HEK293 (cell line): ENCODE data around the gene RNF145.

Experiments used
- CTCF ChIA-PET: fragments of 350-600 bp; formaldehyde crosslinking; extraction: SDS; loops from one replicate; lab custom pipeline; 2021; ENCODE audit warnings: antibody characterized with exemption; lab: Yijun Ruan, JAX
- POLR2A ChIA-PET: fragments of 300-600 bp; formaldehyde crosslinking; extraction: SDS; loops from one replicate; lab custom pipeline; 2020; ENCODE audit warnings: antibody characterized with exemption, inconsistent platforms; lab: Yijun Ruan, JAX
- H3K27ac ChIP-seq: fragments of 200-500 bp; sonication (Bioruptor generic); 2 replicates; pipeline ENCODE4 v1.5.1; 2014; ENCODE audit warnings: low read depth, low read length, control low read depth, inconsistent platforms; ENCODE audit errors: extremely low read depth
- H3K36me3 ChIP-seq, 2 experiments: fragments of 200-500 bp in 1 of 2; sonication (Bioruptor generic) in 1 of 2; 1 replicate in 1 of 2; 2 replicates in 1 of 2; pipeline ENCODE4 v1.5.1; 2014 to 2017; ENCODE audit warnings: inconsistent platforms in 2 of 2, low read length in 2 of 2; ENCODE audit not compliant: control insufficient read depth in 2 of 2, insufficient read depth in 1 of 2
- H3K4me1 ChIP-seq: fragments of 200-500 bp; sonication (Bioruptor generic); 2 replicates; pipeline ENCODE4 v1.5.1; 2014; ENCODE audit warnings: mild to moderate bottlenecking, low read length, inconsistent platforms; ENCODE audit not compliant: control insufficient read depth, insufficient read depth
- H3K4me3 ChIP-seq: 2 replicates; pipeline ENCODE4 v1.5.1; 2011; ENCODE audit warnings: low read depth, mild to moderate bottlenecking, control low read depth, low read length, moderate library complexity
- H3K9me3 ChIP-seq: fragments of 200-500 bp; sonication (Bioruptor generic); 2 replicates; pipeline ENCODE4 v1.5.1; 2014; ENCODE audit warnings: low read depth, low read length, inconsistent platforms; ENCODE audit not compliant: control insufficient read depth, insufficient read depth
- BCL11A ChIP-seq: fragments of 450-650 bp; formaldehyde crosslinking; IDR thresholded peaks from 2 replicates; pipeline ENCODE4 v1.5.1; 2016; ENCODE audit warnings: low read depth, missing biosample characterization, missing genetic modification characterization
- MZF1 ChIP-seq: fragments of 450-650 bp; formaldehyde crosslinking; IDR thresholded peaks from 2 replicates; pipeline ENCODE4 v1.5.1; 2017; ENCODE audit warnings: missing biosample characterization, missing genetic modification characterization, borderline replicate concordance
- SP3 ChIP-seq: fragments of 450-650 bp; formaldehyde crosslinking; IDR thresholded peaks from 2 replicates; pipeline ENCODE4 v1.5.1; 2016; ENCODE audit warnings: missing biosample characterization, missing genetic modification characterization
- TCF7L2 ChIP-seq: IDR thresholded peaks from 2 replicates; pipeline ENCODE4 v1.6.1; 2011; ENCODE audit warnings: low read depth, mild to moderate bottlenecking, inconsistent platforms, low read length, moderate library complexity, borderline replicate concordance
- TRIM28 ChIP-seq: IDR thresholded peaks from 2 replicates; pipeline ENCODE4 v1.6.1; 2011; ENCODE audit warnings: low read length, control low read depth, borderline replicate concordance
- WT1 ChIP-seq: fragments of 450-650 bp; formaldehyde crosslinking; IDR thresholded peaks from 2 replicates; pipeline ENCODE4 v1.5.1; 2016; ENCODE audit warnings: missing biosample characterization, missing genetic modification characterization
- ZBTB1 ChIP-seq: fragments of 450-650 bp; formaldehyde crosslinking; IDR thresholded peaks from 2 replicates; pipeline ENCODE4 v1.5.1; 2016; ENCODE audit warnings: missing biosample characterization, missing genetic modification characterization
- ZNF133 ChIP-seq: fragments of 450-650 bp; formaldehyde crosslinking; IDR thresholded peaks from 2 replicates; pipeline ENCODE4 v1.5.1; 2016; ENCODE audit warnings: missing biosample characterization, missing genetic modification characterization
- ZNF19 ChIP-seq: fragments of 450-650 bp; formaldehyde crosslinking; IDR thresholded peaks from 2 replicates; pipeline ENCODE4; 2016; ENCODE audit warnings: missing biosample characterization, missing genetic modification characterization, low read depth
- ZNF211 ChIP-seq: fragments of 450-650 bp; formaldehyde crosslinking; IDR thresholded peaks from 2 replicates; pipeline ENCODE4 v1.5.1; 2016; ENCODE audit warnings: low read depth, missing biosample characterization, missing genetic modification characterization
- ZNF214 ChIP-seq: fragments of 450-650 bp; formaldehyde crosslinking; IDR thresholded peaks from 2 replicates; pipeline ENCODE4 v1.5.1; 2017; ENCODE audit warnings: missing biosample characterization, mild to moderate bottlenecking, missing genetic modification characterization, borderline replicate concordance
- ZNF239 ChIP-seq: fragments of 450-650 bp; formaldehyde crosslinking; IDR thresholded peaks from 2 replicates; pipeline ENCODE4 v1.5.1; 2016; ENCODE audit warnings: missing biosample characterization, missing genetic modification characterization
- ZNF292 ChIP-seq: fragments of 450-650 bp; formaldehyde crosslinking; IDR thresholded peaks from 2 replicates; pipeline ENCODE4 v1.5.1; 2016; ENCODE audit warnings: low read depth, missing biosample characterization, missing genetic modification characterization, borderline replicate concordance
- ZNF311 ChIP-seq: fragments of 450-650 bp; formaldehyde crosslinking; IDR thresholded peaks from 2 replicates; pipeline ENCODE4 v1.5.1; 2017; ENCODE audit warnings: missing biosample characterization, missing genetic modification characterization, borderline replicate concordance
- ZNF433 ChIP-seq: fragments of 450-650 bp; formaldehyde crosslinking; IDR thresholded peaks from 2 replicates; pipeline ENCODE4 v1.5.1; 2016; ENCODE audit warnings: missing biosample characterization, missing genetic modification characterization, low read depth
- ZNF555 ChIP-seq: fragments of 450-650 bp; formaldehyde crosslinking; conservative IDR thresholded peaks from 2 replicates; pipeline ENCODE4 v1.5.1; 2017; ENCODE audit warnings: missing biosample characterization, mild to moderate bottlenecking, missing genetic modification characterization, inconsistent platforms
- ZNF558 ChIP-seq: fragments of 450-650 bp; formaldehyde crosslinking; IDR thresholded peaks from 2 replicates; pipeline ENCODE4 v1.5.1; 2016; ENCODE audit warnings: missing biosample characterization, missing genetic modification characterization
- ZNF600 ChIP-seq: fragments of 450-650 bp; formaldehyde crosslinking; IDR thresholded peaks from 2 replicates; pipeline ENCODE4 v1.5.1; 2016; ENCODE audit warnings: missing biosample characterization, missing genetic modification characterization
- ZNF776 ChIP-seq: fragments of 450-650 bp; formaldehyde crosslinking; IDR thresholded peaks from 2 replicates; pipeline ENCODE4 v1.5.0; 2017; ENCODE audit warnings: missing biosample characterization, missing genetic modification characterization, borderline replicate concordance
- ZNF785 ChIP-seq: fragments of 450-650 bp; formaldehyde crosslinking; IDR thresholded peaks from 2 replicates; pipeline ENCODE4 v1.5.1; 2016; ENCODE audit warnings: missing biosample characterization, missing genetic modification characterization
- ZNF792 ChIP-seq: fragments of 450-650 bp; formaldehyde crosslinking; IDR thresholded peaks from 2 replicates; pipeline ENCODE4 v1.5.1; 2016; ENCODE audit warnings: missing biosample characterization, missing genetic modification characterization
- ZNF837 ChIP-seq: fragments of 450-650 bp; formaldehyde crosslinking; IDR thresholded peaks from 2 replicates; pipeline ENCODE4 v1.5.1; 2016; ENCODE audit warnings: missing biosample characterization, missing genetic modification characterization
- ZNF843 ChIP-seq: fragments of 450-650 bp; formaldehyde crosslinking; IDR thresholded peaks from 2 replicates; pipeline ENCODE4 v1.5.1; 2016; ENCODE audit warnings: missing biosample characterization, missing genetic modification characterization
- TF ChIP-seq, protein P1 (sequence below): fragments of 450-650 bp; formaldehyde crosslinking; IDR thresholded peaks from 2 replicates; pipeline ENCODE4 v1.5.1; 2016; ENCODE audit warnings: missing biosample characterization, missing genetic modification characterization
- TF ChIP-seq, protein P2 (sequence below): fragments of 450-650 bp; formaldehyde crosslinking; IDR thresholded peaks from 2 replicates; pipeline ENCODE4 v1.5.1; 2016; ENCODE audit warnings: missing biosample characterization, missing genetic modification characterization
- TF ChIP-seq, protein P3 (sequence below): fragments of 450-650 bp; formaldehyde crosslinking; conservative IDR thresholded peaks from 2 replicates; pipeline ENCODE4 v1.5.1; 2016; ENCODE audit warnings: low read depth, missing biosample characterization, missing genetic modification characterization
- TF ChIP-seq, protein P4 (sequence below): fragments of 450-650 bp; formaldehyde crosslinking; IDR thresholded peaks from 2 replicates; pipeline ENCODE4 v1.5.1; 2016; ENCODE audit warnings: missing biosample characterization, missing genetic modification characterization
- TF ChIP-seq, protein P5 (sequence below): fragments of 450-650 bp; formaldehyde crosslinking; IDR thresholded peaks from 2 replicates; pipeline ENCODE4 v1.5.1; 2016; ENCODE audit warnings: missing biosample characterization, missing genetic modification characterization

Gene RNF145

DNA sequence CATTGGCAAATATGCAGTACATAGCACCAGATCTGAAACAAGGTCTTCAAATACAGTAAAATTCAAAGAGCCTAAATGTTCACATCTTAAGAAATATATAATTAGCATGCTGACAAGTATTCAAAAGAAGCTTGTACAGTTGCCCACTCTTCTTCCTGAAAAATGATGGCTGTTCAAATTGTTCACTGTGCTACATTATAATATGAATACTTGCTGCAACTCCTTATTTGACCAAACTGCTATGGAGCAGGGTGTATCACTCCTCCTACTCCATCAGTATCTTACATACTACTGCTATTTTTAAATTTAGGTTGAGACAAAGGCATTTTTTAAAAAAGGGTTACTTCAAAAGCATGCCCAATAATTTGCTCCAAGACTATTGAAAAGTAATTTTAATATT is 39.3 kb downstream of the RNF145 start (continued):
- TF ChIP-seq, protein P1, sequence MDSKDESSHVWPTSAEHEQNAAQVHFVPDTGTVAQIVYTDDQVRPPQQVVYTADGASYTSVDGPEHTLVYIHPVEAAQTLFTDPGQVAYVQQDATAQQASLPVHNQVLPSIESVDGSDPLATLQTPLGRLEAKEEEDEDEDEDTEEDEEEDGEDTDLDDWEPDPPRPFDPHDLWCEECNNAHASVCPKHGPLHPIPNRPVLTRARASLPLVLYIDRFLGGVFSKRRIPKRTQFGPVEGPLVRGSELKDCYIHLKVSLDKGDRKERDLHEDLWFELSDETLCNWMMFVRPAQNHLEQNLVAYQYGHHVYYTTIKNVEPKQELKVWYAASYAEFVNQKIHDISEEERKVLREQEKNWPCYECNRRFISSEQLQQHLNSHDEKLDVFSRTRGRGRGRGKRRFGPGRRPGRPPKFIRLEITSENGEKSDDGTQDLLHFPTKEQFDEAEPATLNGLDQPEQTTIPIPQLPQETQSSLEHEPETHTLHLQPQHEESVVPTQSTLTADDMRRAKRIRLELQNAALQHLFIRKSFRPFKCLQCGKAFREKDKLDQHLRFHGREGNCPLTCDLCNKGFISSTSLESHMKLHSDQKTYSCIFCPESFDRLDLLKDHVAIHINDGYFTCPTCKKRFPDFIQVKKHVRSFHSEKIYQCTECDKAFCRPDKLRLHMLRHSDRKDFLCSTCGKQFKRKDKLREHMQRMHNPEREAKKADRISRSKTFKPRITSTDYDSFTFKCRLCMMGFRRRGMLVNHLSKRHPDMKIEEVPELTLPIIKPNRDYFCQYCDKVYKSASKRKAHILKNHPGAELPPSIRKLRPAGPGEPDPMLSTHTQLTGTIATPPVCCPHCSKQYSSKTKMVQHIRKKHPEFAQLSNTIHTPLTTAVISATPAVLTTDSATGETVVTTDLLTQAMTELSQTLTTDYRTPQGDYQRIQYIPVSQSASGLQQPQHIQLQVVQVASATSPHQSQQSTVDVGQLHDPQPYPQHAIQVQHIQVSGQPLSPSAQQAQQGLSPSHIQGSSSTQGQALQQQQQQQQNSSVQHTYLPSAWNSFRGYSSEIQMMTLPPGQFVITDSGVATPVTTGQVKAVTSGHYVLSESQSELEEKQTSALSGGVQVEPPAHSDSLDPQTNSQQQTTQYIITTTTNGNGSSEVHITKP = no peak
- TF ChIP-seq ZBTB1 (no peak), ZNF776 (no peak), ZNF555 (no peak)
- TF ChIP-seq, protein P2, sequence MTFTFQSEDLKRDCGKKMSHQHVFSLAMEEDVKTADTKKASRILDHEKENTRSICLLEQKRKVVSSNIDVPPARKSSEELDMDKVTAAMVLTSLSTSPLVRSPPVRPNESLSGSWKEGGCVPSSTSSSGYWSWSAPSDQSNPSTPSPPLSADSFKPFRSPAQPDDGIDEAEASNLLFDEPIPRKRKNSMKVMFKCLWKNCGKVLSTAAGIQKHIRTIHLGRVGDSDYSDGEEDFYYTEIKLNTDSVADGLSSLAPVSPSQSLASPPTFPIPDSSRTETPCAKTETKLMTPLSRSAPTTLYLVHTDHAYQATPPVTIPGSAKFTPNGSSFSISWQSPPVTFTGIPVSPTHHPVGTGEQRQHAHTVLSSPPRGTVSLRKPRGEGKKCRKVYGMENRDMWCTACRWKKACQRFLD (tag by site-specific recombination) = no peak
- TF ChIP-seq, all 188 proteins: peak for 0

DNA sequence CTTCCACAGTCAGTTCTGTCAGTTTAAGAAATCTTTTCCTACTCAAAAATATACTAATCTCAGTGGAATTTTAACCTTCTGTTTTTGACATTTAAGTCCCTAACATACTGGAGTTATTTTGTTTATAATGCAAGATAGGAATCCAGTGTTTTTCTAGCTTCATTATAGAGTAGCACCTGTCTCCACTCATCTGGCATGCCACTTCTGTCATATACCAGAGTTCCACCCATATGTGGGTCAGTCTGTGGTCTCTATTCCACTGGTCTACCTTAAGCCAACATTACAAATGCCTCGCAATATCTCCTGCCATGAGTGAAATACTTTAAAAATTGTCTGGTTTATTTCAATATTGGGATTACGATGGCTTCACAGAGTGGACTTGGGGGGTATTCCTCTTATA is 42.9 kb downstream of the RNF145 start:
- POLR2A ChIA-PET = no interaction called here
- CTCF ChIA-PET = interaction anchor here (1.3 to 1.9 kb wide), 2 partner anchors 9 to 10 kb away, joined by 4 to 10 read pairs; no protein-coding TSS in a partner anchor
- H3K27ac ChIP-seq = no peak overlapping the region

DNA sequence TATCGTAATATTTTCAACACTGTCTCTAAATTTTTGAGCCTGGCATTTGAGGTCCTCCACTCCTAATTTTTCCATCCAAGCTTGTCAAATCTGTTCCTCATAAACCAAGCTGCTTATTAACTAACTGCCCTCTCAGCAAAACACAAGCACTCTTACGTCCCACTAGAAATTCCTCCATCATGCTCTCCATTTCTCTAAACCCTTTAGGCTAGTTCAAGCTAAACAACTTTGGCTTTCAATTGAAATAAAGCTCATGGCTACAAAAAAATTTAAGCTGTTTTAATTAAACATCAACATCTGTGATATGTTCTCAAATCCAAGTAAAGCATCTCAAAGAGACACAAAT is 45.7 kb downstream of the RNF145 start:
- TF ChIP-seq ZNF239 (tag by site-specific recombination) (no peak), ZNF133 (tag by site-specific recombination) (no peak), ZNF19 (no peak), ZNF776 (no peak)
- TF ChIP-seq, protein P3, sequence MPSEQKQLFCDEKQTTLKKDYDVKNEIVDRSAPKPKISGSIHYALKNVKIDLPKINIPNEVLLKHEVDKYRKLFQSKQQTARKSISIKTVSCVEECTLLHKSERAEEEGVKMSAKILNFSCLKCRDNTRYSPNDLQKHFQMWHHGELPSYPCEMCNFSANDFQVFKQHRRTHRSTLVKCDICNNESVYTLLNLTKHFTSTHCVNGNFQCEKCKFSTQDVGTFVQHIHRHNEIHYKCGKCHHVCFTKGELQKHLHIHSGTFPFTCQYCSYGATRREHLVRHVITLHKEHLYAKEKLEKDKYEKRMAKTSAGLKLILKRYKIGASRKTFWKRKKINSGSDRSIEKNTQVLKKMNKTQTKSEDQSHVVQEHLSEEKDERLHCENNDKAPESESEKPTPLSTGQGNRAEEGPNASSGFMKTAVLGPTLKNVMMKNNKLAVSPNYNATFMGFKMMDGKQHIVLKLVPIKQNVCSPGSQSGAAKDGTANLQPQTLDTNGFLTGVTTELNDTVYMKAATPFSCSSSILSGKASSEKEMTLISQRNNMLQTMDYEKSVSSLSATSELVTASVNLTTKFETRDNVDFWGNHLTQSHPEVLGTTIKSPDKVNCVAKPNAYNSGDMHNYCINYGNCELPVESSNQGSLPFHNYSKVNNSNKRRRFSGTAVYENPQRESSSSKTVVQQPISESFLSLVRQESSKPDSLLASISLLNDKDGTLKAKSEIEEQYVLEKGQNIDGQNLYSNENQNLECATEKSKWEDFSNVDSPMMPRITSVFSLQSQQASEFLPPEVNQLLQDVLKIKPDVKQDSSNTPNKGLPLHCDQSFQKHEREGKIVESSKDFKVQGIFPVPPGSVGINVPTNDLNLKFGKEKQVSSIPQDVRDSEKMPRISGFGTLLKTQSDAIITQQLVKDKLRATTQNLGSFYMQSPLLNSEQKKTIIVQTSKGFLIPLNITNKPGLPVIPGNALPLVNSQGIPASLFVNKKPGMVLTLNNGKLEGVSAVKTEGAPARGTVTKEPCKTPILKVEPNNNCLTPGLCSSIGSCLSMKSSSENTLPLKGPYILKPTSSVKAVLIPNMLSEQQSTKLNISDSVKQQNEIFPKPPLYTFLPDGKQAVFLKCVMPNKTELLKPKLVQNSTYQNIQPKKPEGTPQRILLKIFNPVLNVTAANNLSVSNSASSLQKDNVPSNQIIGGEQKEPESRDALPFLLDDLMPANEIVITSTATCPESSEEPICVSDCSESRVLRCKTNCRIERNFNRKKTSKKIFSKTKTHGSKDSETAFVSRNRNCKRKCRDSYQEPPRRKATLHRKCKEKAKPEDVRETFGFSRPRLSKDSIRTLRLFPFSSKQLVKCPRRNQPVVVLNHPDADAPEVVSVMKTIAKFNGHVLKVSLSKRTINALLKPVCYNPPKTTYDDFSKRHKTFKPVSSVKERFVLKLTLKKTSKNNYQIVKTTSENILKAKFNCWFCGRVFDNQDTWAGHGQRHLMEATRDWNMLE (tag by site-specific recombination) = no peak
- no peak overlapping the region for H3K27ac ChIP-seq
- H3K4me1 ChIP-seq = peaks cover 10% of the 10 kb centered on the region; the same call in 1 of the 2 replicates
- H3K36me3 ChIP-seq = peaks cover 26 to 52% of the 10 kb centered on the region in 2 experiments
- no peak overlapping the region for H3K4me3 ChIP-seq
- POLR2A ChIA-PET = no interaction called here
- no peaks in the 10 kb centered on the region for H3K9me3 ChIP-seq
- CTCF ChIA-PET = interaction anchor here (0.5 to 1.6 kb wide), 5 partner anchors 9 to 153 kb away, joined by 3 to 6 read pairs (median 4); no protein-coding TSS in a partner anchor

More for the DNA sequence above, 42.9 kb downstream of the RNF145 start:
- TF ChIP-seq ZNF292 (tag by site-specific recombination) (no peak), ZNF558 (tag by site-specific recombination) (no peak), ZNF433 (tag by site-specific recombination) (no peak), ZNF843 (no peak), ZNF792 (tag by site-specific recombination) (no peak), ZNF311 (tag by site-specific recombination) (no peak), BCL11A (tag by site-specific recombination) (no peak), WT1 (tag by site-specific recombination) (no peak), TRIM28 (no peak), SP3 (no peak), MZF1 (tag by site-specific recombination) (no peak), ZNF837 (no peak), ZNF600 (tag by site-specific recombination) (no peak), TCF7L2 (no peak), ZNF211 (tag by site-specific recombination) (no peak), ZNF214 (tag by site-specific recombination) (no peak), ZNF785 (tag by site-specific recombination) (no peak)
- TF ChIP-seq, protein P4, sequence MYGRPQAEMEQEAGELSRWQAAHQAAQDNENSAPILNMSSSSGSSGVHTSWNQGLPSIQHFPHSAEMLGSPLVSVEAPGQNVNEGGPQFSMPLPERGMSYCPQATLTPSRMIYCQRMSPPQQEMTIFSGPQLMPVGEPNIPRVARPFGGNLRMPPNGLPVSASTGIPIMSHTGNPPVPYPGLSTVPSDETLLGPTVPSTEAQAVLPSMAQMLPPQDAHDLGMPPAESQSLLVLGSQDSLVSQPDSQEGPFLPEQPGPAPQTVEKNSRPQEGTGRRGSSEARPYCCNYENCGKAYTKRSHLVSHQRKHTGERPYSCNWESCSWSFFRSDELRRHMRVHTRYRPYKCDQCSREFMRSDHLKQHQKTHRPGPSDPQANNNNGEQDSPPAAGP (tag by site-specific recombination) = no peak
- TF ChIP-seq, protein P5, sequence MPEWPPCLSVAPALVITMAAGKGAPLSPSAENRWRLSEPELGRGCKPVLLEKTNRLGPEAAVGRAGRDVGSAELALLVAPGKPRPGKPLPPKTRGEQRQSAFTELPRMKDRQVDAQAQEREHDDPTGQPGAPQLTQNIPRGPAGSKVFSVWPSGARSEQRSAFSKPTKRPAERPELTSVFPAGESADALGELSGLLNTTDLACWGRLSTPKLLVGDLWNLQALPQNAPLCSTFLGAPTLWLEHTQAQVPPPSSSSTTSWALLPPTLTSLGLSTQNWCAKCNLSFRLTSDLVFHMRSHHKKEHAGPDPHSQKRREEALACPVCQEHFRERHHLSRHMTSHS (tag by site-specific recombination) = no peak
- peaks cover 26 to 31% of the 10 kb centered on the region in 2 experiments for H3K36me3 ChIP-seq
- H3K4me3 ChIP-seq = no peak overlapping the region
- H3K9me3 ChIP-seq = no peaks in the 10 kb centered on the region
- H3K4me1 ChIP-seq = peaks cover 10% of the 10 kb centered on the region; the same call in 1 of the 2 replicates
